Endothelial cell of umbilical vein (primary cell): Measurements from ENCODE around the gene ZNF341. TPM values are rescaled to one million over a fixed set of nuclear protein-coding genes. Genes with fewer than 3 reads are reported as not detected.

Experiments used
- BruUV-seq: library from RNA; stranded (reverse); fragments of 400-500 nt; replicated peaks from 2 replicates; lab custom pipeline; 2021; lab: Mats Ljungman, UMichigan
- CTCF ChIA-PET: fragments of 300-600, 350-600 bp; sonication (Branson Sonifier 250); formaldehyde crosslinking; loops from one replicate; lab custom pipeline; 2021; ENCODE audit warnings: antibody characterized with exemption, inconsistent platforms; lab: Charles Lee
- POLR2A ChIA-PET: fragments of 300-600, 350-600 bp; sonication (Branson Sonifier 250); formaldehyde crosslinking; loops from one replicate; lab custom pipeline; 2021; ENCODE audit warnings: antibody characterized with exemption, inconsistent platforms; lab: Charles Lee
- DNase-seq: peaks from one replicate; pipeline ENCODE4 v3.0.0-alpha.2; 2011; ENCODE audit warnings: low read depth, low spot score
- FAIRE-seq: peaks from 2 replicates; lab custom pipeline; 2011; peaks lifted over from hg19 to GRCh38; lab: Jason Lieb, UNC
- H2AFZ ChIP-seq: 2 replicates; pipeline ENCODE4 v1.6.0; 2012; ENCODE audit warnings: low read depth, low read length, control low read depth, inconsistent platforms
- H3K27ac ChIP-seq: 2 replicates; pipeline ENCODE4 v1.5.1; 2011; ENCODE audit warnings: low read depth, mild to moderate bottlenecking, control low read depth, low read length, moderate library complexity; ENCODE audit not compliant: insufficient read depth
- H3K27me3 ChIP-seq, 2 experiments: 2 replicates each; pipeline versions ENCODE4 v1.6.0 to v1.6.1; 2011; ENCODE audit warnings: low read length in 2 of 2, mixed read lengths in 1 of 2; ENCODE audit not compliant: control insufficient read depth in 2 of 2, insufficient read depth in 2 of 2
- H3K36me3 ChIP-seq, 2 experiments: 2 replicates in 1 of 2; 3 replicates in 1 of 2; pipeline ENCODE4 v1.5.1; 2011; ENCODE audit warnings: low read length in 2 of 2, mild to moderate bottlenecking in 1 of 2, moderate library complexity in 1 of 2; ENCODE audit not compliant: control insufficient read depth in 2 of 2, insufficient read depth in 2 of 2; ENCODE audit errors: extremely low read depth in 1 of 2
- H3K4me1 ChIP-seq: 3 replicates; pipeline ENCODE4 v1.5.1; 2011; ENCODE audit warnings: mild to moderate bottlenecking, low read length; ENCODE audit not compliant: control insufficient read depth, insufficient read depth; ENCODE audit errors: extremely low read depth
- H3K4me2 ChIP-seq: 2 replicates; pipeline ENCODE4 v1.6.1; 2011; ENCODE audit warnings: low read length, control low read depth, mixed read lengths; ENCODE audit not compliant: insufficient read depth
- H3K4me3 ChIP-seq, 3 experiments: fragments of 200-600 bp in 1 of 3; sonication (generic), shearing (Covaris generic) in 1 of 3; replicated peaks in 1 of 3; 2 replicates each; pipeline ENCODE4 v1.5.1; 2011 to 2016; ENCODE audit warnings: control low read depth in 3 of 3, low read length in 3 of 3, mild to moderate bottlenecking in 2 of 3, inconsistent platforms in 1 of 3, low read depth in 1 of 3, moderate library complexity in 1 of 3; ENCODE audit not compliant: insufficient read depth in 1 of 3
- H3K79me2 ChIP-seq: 2 replicates; pipeline ENCODE4 v1.6.0; 2012; ENCODE audit warnings: low read length, inconsistent platforms; ENCODE audit not compliant: control insufficient read depth, insufficient read depth
- H3K9ac ChIP-seq: replicated peaks from 2 replicates; pipeline ENCODE3; 2011; ENCODE audit warnings: low read length, control low read depth; ENCODE audit not compliant: insufficient read depth; ENCODE audit errors: extremely low read depth
- H3K9me1 ChIP-seq: replicated peaks from 3 replicates; pipeline ENCODE4 v1.6.0; 2011; ENCODE audit warnings: mild to moderate bottlenecking, low read length; ENCODE audit not compliant: control insufficient read depth, insufficient read depth; ENCODE audit errors: extremely low read depth
- H3K9me3 ChIP-seq: replicated peaks from 2 replicates; pipeline ENCODE4 v1.5.1; 2012; ENCODE audit warnings: low read length, inconsistent platforms; ENCODE audit not compliant: control insufficient read depth, insufficient read depth
- H4K20me1 ChIP-seq: replicated peaks from 2 replicates; pipeline ENCODE3; 2011; ENCODE audit warnings: mild to moderate bottlenecking, low read length; ENCODE audit not compliant: control insufficient read depth, insufficient read depth; ENCODE audit errors: extremely low read depth
- CTCF ChIP-seq, 2 donors: IDR thresholded peaks; 1 replicate in 1 of 2; 2 replicates in 1 of 2; pipeline ENCODE4 v1.5.1; 2011; ENCODE audit warnings: low read length in 2 of 2, mild to moderate bottlenecking in 2 of 2, moderate library complexity in 2 of 2, control low read depth in 1 of 2, inconsistent platforms in 1 of 2, low read depth in 1 of 2; ENCODE audit not compliant: insufficient read depth in 1 of 2; ENCODE audit errors: extremely low read depth in 1 of 2
- EZH2 ChIP-seq: IDR thresholded peaks from 2 replicates; pipeline ENCODE4 v1.6.1; 2012; ENCODE audit warnings: borderline replicate concordance, low read depth, mild to moderate bottlenecking, moderate library complexity, low read length, inconsistent platforms; ENCODE audit not compliant: severe bottlenecking
- FOS ChIP-seq: IDR thresholded peaks from 2 replicates; pipeline ENCODE4 v1.6.1; 2011; ENCODE audit warnings: mild to moderate bottlenecking, low read length, moderate library complexity, borderline replicate concordance; ENCODE audit not compliant: insufficient read depth
- MAX ChIP-seq: IDR thresholded peaks from 2 replicates; pipeline ENCODE4 v1.6.1; 2011; ENCODE audit not compliant: insufficient read depth, insufficient read length
- MYC ChIP-seq: IDR thresholded peaks from one replicate; pipeline ENCODE4 v1.6.1; 2011; ENCODE audit warnings: mild to moderate bottlenecking, low read depth, low read length
- POLR2AphosphoS5 ChIP-seq: IDR thresholded peaks from 2 replicates; pipeline ENCODE4 v1.6.1; 2012; ENCODE audit warnings: low read depth, mild to moderate bottlenecking, control low read depth, low read length, moderate library complexity; ENCODE audit not compliant: insufficient read depth
- dilution Hi-C: fragments of 300-500 bp; cut with MboI; formaldehyde crosslinking; loops from one replicate; pipeline ENCODE4 v1.15.0; 2019; ENCODE audit warnings: low sequenced_read_pairs; ENCODE audit not compliant: extremely low pct_ligation_motif_present
- intact Hi-C: fragments of 100-400 bp; cut with micrococcal nuclease; formaldehyde crosslinking; loops from one replicate; pipeline ENCODE4 v1.10.0; 2022
- polyA plus RNA-seq, 4 experiments: library from polyadenylated mRNA; depleted of rRNA in 3 of 4; stranded (reverse) in 3 of 4; unstranded in 1 of 4; fragments of >200 nt; gene quantifications; 2 replicates each; pipeline versions ENCODE4 v1.2.1 to v1.2.3, GENCODE V29; 2011 to 2012; ENCODE audit warnings: missing spikeins in 1 of 4
- total RNA-seq: library from RNA; stranded (reverse); gene quantifications from 2 replicates; pipeline ENCODE4 v1.2.3, GENCODE V29; 2021

Gene ZNF341
- total and polyA plus RNA-seq, 2 donors (not counting 3 experiments of a cell fraction or from before 2014, with no cell fraction given) = 4.9 TPM

GRCh38 chr20:33703498-33704137 is 28.2 kb upstream of the ZNF341 start:
- Histone ChIP-seq H3K4me3 (no peak overlapping the region), H3K27ac (no peak overlapping the region), H3K27me3 (no peaks in the 10 kb centered on the region), H3K9ac (no peak overlapping the region), H3K9me3 (no peaks in the 10 kb centered on the region), H3K4me2 (no peak overlapping the region), H3K36me3 (no peaks in the 10 kb centered on the region), H3K79me2 (no peaks in the 10 kb centered on the region), H2AFZ (no peak overlapping the region), H3K9me1 (no peaks in the 10 kb centered on the region), H4K20me1 (no peaks in the 10 kb centered on the region), H3K4me1 (no peaks in the 10 kb centered on the region)
- CTCF ChIA-PET = interaction anchor here (1.0 kb wide), 1 partner anchor 9 kb away, joined by 3 read pairs; no protein-coding TSS in a partner anchor
- POLR2A ChIA-PET = no interaction called here
- DNase-seq = no peak
- no TSS peak for BruUV-seq
- no peak for FAIRE-seq
- dilution Hi-C loops = no loop called here
- intact Hi-C loops = no loop called here
- no peak for TF ChIP-seq CTCF (IDR thresholded peaks at IDR 0.05; ENCODE audit: extremely low read depth in 1 of 2, insufficient read depth in 1 of 2, low read depth in 1 of 2, low read length in 2 of 2)
- TF ChIP-seq EZH2 = no peak
- no peak for TF ChIP-seq MAX
- TF ChIP-seq POLR2AphosphoS5 = no peak
- no peak for TF ChIP-seq MYC
- TF ChIP-seq FOS = no peak
